ENCODE measurements around the gene ADGRG3. TPM values are rescaled to one million over a fixed set of nuclear protein-coding genes. Genes with fewer than 3 reads are reported as not detected.

The ADGRG3 gene
- total RNA-seq, 1 experiment from 2014 or later = not detected

DNA sequence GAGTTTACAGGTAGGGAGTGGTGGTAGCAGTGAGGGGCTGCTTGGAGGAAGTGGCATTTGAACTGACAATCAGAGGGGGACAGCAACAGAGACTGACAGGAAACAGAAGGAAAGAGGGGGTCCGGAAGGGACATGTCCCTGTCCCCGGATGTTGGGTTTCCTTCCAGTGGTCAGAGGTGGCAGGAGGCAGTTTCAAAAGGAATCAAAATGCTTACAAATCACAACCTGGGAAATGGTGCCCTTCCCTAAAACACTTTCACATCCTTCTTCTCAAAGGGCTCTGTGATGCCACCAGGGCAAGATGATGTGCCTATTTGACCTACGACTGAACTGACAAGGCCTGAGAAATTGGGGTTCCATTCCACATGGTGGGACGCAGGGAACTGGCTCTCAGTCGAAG, 20.0 kb upstream of the ADGRG3 start:
- Histone ChIP-seq H3K27ac (peak overlapping the region; percentile 46; the same call in 1 of the 2 replicates), H3K4me2 (no peak overlapping the region), H3K9me3 (ENCODE audit: insufficient read depth, low read depth) (no peaks in the 10 kb centered on the region), H4K20me1 (ENCODE audit: insufficient read depth) (peaks cover 15% of the 10 kb centered on the region), H3K4me3 (no peak overlapping the region), H3F3A (ENCODE audit: insufficient read depth, low read depth) (peaks cover 44% of the 10 kb centered on the region; the same call in 1 of the 2 replicates), H3K4me1 (replicated peaks; ENCODE audit: insufficient read depth) (peaks cover 46% of the 10 kb centered on the region), H3K9me2 (ENCODE audit: insufficient read depth) (no peaks in the 10 kb centered on the region), H2AFZ (no peak overlapping the region), H3K79me2 (ENCODE audit: low read depth) (peaks cover 28% of the 10 kb centered on the region), H3K27me3 (ENCODE audit: insufficient read depth, low read depth) (no peaks in the 10 kb centered on the region), H3K36me3 (ENCODE audit: low read depth) (peaks cover 5% of the 10 kb centered on the region; the same call in 1 of the 2 replicates)
- CTCF ChIA-PET = interaction anchor here (1.3 to 1.5 kb wide), 3 partner anchors 26 to 48 kb away, joined by 4 read pairs; no protein-coding TSS in a partner anchor
- POLR2A ChIA-PET (ENCODE audit: unreplicated experiment) = no interaction called here
- no peak for TF ChIP-seq EZH2 (IDR thresholded peaks at IDR 0.05; ENCODE audit: low read depth)
- TF ChIP-seq, protein P1, sequence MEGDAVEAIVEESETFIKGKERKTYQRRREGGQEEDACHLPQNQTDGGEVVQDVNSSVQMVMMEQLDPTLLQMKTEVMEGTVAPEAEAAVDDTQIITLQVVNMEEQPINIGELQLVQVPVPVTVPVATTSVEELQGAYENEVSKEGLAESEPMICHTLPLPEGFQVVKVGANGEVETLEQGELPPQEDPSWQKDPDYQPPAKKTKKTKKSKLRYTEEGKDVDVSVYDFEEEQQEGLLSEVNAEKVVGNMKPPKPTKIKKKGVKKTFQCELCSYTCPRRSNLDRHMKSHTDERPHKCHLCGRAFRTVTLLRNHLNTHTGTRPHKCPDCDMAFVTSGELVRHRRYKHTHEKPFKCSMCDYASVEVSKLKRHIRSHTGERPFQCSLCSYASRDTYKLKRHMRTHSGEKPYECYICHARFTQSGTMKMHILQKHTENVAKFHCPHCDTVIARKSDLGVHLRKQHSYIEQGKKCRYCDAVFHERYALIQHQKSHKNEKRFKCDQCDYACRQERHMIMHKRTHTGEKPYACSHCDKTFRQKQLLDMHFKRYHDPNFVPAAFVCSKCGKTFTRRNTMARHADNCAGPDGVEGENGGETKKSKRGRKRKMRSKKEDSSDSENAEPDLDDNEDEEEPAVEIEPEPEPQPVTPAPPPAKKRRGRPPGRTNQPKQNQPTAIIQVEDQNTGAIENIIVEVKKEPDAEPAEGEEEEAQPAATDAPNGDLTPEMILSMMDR (conservative IDR thresholded peaks at IDR 0.05) = no peak
- intact Hi-C loops (cut with micrococcal nuclease; ENCODE audit: unreplicated experiment) = loop anchor here (2.0 kb wide), 1 partner anchor 25 kb away; no protein-coding TSS in a partner anchor
- DNase-seq = no peak
- BruUV-seq (replicated peaks) = no TSS peak

DNA sequence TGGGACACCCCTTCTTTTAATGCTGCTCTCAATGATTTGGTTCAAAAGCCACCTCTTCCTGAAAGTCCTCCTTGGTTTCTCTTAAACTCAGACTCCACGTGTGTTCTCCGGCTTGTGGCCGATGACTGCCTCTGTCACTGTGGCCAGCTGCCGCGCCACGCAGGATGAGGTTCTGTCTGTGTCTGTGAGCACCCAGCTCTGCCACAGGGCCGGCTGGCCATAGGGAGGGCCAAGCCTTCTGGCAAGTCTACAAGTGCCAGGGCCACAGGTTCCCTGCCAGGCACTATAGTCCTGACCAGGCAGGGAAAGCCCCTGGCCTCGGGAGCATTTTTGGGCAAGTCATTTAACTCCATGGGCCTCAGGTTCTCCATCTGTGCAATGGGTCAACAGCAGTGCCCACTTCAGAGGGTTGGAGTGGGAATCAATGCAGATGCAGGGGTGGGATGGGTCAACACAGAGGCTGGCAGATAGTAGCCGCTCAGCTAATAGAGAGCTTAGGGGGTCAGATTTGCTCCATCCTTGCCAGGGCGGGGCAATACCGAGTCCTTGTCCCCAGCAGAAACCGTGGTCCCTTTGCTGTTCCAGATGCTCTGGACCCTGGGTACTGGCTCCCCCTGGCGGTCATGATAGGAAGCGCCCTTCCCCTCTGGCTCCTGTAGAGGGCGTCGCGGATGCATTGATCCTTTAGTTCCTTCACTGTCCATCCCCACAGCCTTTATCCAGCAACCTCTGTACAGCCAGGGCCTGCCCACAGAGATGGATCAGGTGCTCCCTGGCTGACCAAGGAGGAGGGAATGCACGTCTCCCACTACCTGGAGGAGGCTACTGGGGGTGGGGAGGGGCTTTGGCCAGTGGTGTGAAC, 19.3 kb upstream of the ADGRG3 start:
- H3F3A ChIP-seq (ENCODE audit: insufficient read depth, low read depth) = peaks cover 37% of the 10 kb centered on the region; the same call in 1 of the 2 replicates
- H2AFZ ChIP-seq = no peak overlapping the region
- no TSS peak for BruUV-seq (replicated peaks)
- no peak overlapping the region for H3K4me3 ChIP-seq
- no peak overlapping the region for H3K4me2 ChIP-seq
- H3K27ac ChIP-seq = no peak overlapping the region
- no peaks in the 10 kb centered on the region for H3K27me3 ChIP-seq (ENCODE audit: insufficient read depth, low read depth)
- TF ChIP-seq, protein P1 (conservative IDR thresholded peaks at IDR 0.05) = peak; percentile 100
- TF ChIP-seq EZH2 (IDR thresholded peaks at IDR 0.05; ENCODE audit: low read depth) = no peak
- H4K20me1 ChIP-seq (ENCODE audit: insufficient read depth) = peaks cover 15% of the 10 kb centered on the region
- POLR2A ChIA-PET (ENCODE audit: unreplicated experiment) = no interaction called here
- DNase-seq = peak; percentile 67 to 86
- intact Hi-C loops (cut with micrococcal nuclease; ENCODE audit: unreplicated experiment) = loop anchor here (1.0 to 2.0 kb wide), 6 partner anchors 26 to 214 kb away; no protein-coding TSS in a partner anchor
- H3K9me3 ChIP-seq (ENCODE audit: insufficient read depth, low read depth) = no peaks in the 10 kb centered on the region
- H3K36me3 ChIP-seq (ENCODE audit: low read depth) = peaks cover 5% of the 10 kb centered on the region; the same call in 1 of the 2 replicates
- CTCF ChIA-PET = interaction anchor here (0.6 to 1.5 kb wide), 6 partner anchors 25 to 58 kb away, joined by 3 to 4 read pairs (median 4); no protein-coding TSS in a partner anchor
- H3K79me2 ChIP-seq (ENCODE audit: low read depth) = peaks cover 28% of the 10 kb centered on the region
- peaks cover 39% of the 10 kb centered on the region for H3K4me1 ChIP-seq (replicated peaks; ENCODE audit: insufficient read depth)
- no peaks in the 10 kb centered on the region for H3K9me2 ChIP-seq (ENCODE audit: insufficient read depth)

DNA sequence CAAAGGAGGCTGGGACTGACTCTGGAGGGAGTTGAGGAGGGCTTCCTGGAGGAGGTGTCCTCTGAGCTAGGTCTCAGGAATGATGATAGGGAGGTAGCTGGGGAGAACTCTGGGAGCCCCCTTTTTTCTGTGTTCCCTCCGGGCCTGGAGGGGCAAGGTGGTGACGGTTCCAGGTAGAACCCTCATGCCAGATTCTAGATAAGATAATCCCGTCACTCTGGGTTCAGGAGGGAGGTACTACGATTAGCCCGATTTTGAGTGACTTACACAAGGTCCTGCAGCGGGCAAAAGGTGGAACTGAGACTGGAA, 18.7 kb upstream of the ADGRG3 start:
- DNase-seq = no peak
- Histone ChIP-seq H3K9me3 (ENCODE audit: insufficient read depth, low read depth) (no peaks in the 10 kb centered on the region), H3K27ac (no peak overlapping the region), H3K27me3 (ENCODE audit: insufficient read depth, low read depth) (no peaks in the 10 kb centered on the region), H3F3A (ENCODE audit: insufficient read depth, low read depth) (peaks cover 31% of the 10 kb centered on the region; the same call in 1 of the 2 replicates), H3K9me2 (ENCODE audit: insufficient read depth) (no peaks in the 10 kb centered on the region), H3K36me3 (ENCODE audit: low read depth) (peaks cover 2% of the 10 kb centered on the region; the same call in 1 of the 2 replicates), H3K4me1 (replicated peaks; ENCODE audit: insufficient read depth) (peaks cover 34% of the 10 kb centered on the region), H2AFZ (no peak overlapping the region), H4K20me1 (ENCODE audit: insufficient read depth) (peaks cover 15% of the 10 kb centered on the region), H3K4me3 (no peak overlapping the region), H3K79me2 (ENCODE audit: low read depth) (peaks cover 28% of the 10 kb centered on the region), H3K4me2 (no peak overlapping the region)
- CTCF ChIA-PET = interaction anchor here (1.2 to 1.5 kb wide), 5 partner anchors 26 to 58 kb away, joined by 4 read pairs; no protein-coding TSS in a partner anchor
- POLR2A ChIA-PET (ENCODE audit: unreplicated experiment) = no interaction called here
- no TSS peak for BruUV-seq (replicated peaks)
- no peak for TF ChIP-seq EZH2 (IDR thresholded peaks at IDR 0.05; ENCODE audit: low read depth)
- TF ChIP-seq, protein P1 (conservative IDR thresholded peaks at IDR 0.05) = no peak
- intact Hi-C loops (cut with micrococcal nuclease; ENCODE audit: unreplicated experiment) = loop anchor here (1.0 to 2.0 kb wide), 6 partner anchors 27 to 214 kb away; no protein-coding TSS in a partner anchor

Data from PC-9 (cell line).